ENCODE data around the gene DCTD. TPM values are rescaled to one million over a fixed set of nuclear protein-coding genes. Genes with fewer than 3 reads are reported as not detected.

Gene DCTD
- total and polyA plus RNA-seq, 7 donors: 33.3 to 54.9 (median 38.2) TPM

GRCh38 chr4:182873289-182873688 lies 43.9 kb downstream of the DCTD start:
- DNase-seq: peak; percentile 19
- Histone ChIP-seq H3K4me3 (no peak overlapping the region), H3K36me3 (no peaks in the 10 kb centered on the region), H3K27me3 (no peaks in the 10 kb centered on the region), H3K27ac (no peak overlapping the region), H3K9me3 (no peaks in the 10 kb centered on the region), H3K4me1 (no peaks in the 10 kb centered on the region)
- WGBS, 2 donors: 97% methylated on average over 15 of the region's 15 CpGs
- TF ChIP-seq, protein P1, sequence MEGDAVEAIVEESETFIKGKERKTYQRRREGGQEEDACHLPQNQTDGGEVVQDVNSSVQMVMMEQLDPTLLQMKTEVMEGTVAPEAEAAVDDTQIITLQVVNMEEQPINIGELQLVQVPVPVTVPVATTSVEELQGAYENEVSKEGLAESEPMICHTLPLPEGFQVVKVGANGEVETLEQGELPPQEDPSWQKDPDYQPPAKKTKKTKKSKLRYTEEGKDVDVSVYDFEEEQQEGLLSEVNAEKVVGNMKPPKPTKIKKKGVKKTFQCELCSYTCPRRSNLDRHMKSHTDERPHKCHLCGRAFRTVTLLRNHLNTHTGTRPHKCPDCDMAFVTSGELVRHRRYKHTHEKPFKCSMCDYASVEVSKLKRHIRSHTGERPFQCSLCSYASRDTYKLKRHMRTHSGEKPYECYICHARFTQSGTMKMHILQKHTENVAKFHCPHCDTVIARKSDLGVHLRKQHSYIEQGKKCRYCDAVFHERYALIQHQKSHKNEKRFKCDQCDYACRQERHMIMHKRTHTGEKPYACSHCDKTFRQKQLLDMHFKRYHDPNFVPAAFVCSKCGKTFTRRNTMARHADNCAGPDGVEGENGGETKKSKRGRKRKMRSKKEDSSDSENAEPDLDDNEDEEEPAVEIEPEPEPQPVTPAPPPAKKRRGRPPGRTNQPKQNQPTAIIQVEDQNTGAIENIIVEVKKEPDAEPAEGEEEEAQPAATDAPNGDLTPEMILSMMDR (IDR thresholded peaks at IDR 0.05): no peak
- no peak for TF ChIP-seq POLR2AphosphoS5 (IDR thresholded peaks at IDR 0.05)
- TF ChIP-seq POLR2A (IDR thresholded peaks at IDR 0.05): no peak
- TF ChIP-seq EP300 (IDR thresholded peaks at IDR 0.05): no peak
- intact Hi-C loops (cut with DNase I): no loop called here

DNA sequence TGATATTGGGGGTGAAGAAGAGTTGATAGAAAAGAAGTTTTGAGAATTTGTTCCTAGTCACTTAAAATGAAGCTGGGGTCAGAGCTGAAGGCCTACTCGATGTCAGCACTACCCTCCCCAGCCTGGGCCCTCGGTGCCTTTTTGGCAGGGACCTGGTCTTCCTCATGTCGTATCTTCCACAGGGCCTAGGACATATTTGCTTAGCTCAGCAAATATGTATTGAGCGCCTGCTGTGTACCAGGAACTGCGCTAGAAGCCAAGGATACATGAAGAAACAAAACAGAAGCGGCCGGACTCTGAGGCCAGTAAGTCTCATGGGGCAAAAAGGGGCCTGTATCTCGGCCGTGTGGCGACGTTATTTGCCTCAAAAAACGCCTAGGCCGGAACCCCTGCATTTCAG lies 44.3 kb downstream of the DCTD start:
- Histone ChIP-seq H3K9me3 (no peaks in the 10 kb centered on the region), H3K27me3 (no peaks in the 10 kb centered on the region)
- 92 to 94% methylated on average over 13 of the region's 13 CpGs for WGBS, 2 donors

DNA sequence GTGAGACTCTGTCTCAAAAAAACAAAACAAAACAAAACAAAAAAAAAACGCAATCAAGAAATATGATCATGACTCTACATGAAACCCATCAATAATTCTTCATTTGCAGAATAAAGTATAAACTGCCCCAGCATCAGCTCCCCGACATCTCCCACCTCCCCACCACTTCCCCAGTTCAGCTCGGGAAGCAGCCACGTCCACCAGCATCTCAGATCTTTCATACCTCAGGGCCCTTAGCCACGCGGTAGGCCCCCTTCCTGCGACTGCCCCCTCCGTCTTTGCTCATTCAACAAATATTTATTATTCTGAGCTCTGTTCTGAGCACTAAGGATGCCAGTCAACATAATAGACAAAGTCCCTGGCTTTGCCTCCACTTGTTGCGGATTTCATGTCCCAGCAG lies 45.6 kb downstream of the DCTD start:
- no peaks in the 10 kb centered on the region for H3K36me3 ChIP-seq
- no peak overlapping the region for H3K27ac ChIP-seq
- no peaks in the 10 kb centered on the region for H3K27me3 ChIP-seq
- no peak overlapping the region for H3K4me3 ChIP-seq
- no peak for TF ChIP-seq POLR2A (IDR thresholded peaks at IDR 0.05)
- TF ChIP-seq, protein P1 (IDR thresholded peaks at IDR 0.05): no peak
- no peak for TF ChIP-seq POLR2AphosphoS5 (IDR thresholded peaks at IDR 0.05)
- TF ChIP-seq EP300 (IDR thresholded peaks at IDR 0.05): no peak
- WGBS, 2 donors: 83 to 84% methylated on average over 9 of the region's 9 CpGs
- DNase-seq: no peak
- H3K4me1 ChIP-seq: no peaks in the 10 kb centered on the region
- intact Hi-C loops (cut with DNase I): no loop called here
- H3K9me3 ChIP-seq: no peaks in the 10 kb centered on the region

More for the DNA sequence above, 44.3 kb downstream of the DCTD start:
- no peaks in the 10 kb centered on the region for H3K4me1 ChIP-seq
- H3K27ac ChIP-seq: no peak overlapping the region
- no peaks in the 10 kb centered on the region for H3K36me3 ChIP-seq
- no peak overlapping the region for H3K4me3 ChIP-seq
- peak; percentile 15 for DNase-seq
- no peak for TF ChIP-seq POLR2A (IDR thresholded peaks at IDR 0.05)
- TF ChIP-seq, protein P1 (IDR thresholded peaks at IDR 0.05): no peak
- TF ChIP-seq POLR2AphosphoS5 (IDR thresholded peaks at IDR 0.05): no peak
- TF ChIP-seq EP300 (IDR thresholded peaks at IDR 0.05): no peak
- intact Hi-C loops (cut with DNase I): no loop called here

DNA sequence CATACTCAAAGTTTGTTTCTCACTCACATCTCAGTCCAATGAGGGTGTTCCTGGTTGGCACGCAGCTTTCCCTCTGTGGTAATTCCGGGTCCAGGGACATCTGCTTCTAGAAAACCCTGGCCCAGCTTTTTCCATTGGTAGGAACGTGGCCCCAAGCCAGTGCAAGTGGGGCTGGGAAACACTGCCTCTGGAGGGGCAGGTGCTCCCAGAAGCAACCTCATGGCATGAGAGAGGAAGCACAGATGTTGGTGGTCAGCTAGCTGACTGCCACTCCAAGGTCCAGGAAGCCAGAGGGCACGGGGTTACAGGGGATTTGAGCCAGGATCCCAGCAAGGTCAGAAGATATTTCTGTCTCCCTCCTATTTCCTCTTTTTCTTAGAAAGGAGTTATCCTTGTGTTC lies 47.5 kb downstream of the DCTD start:
- Histone ChIP-seq H3K27me3 (no peaks in the 10 kb centered on the region), H3K9me3 (no peaks in the 10 kb centered on the region), H3K4me1 (no peaks in the 10 kb centered on the region), H3K27ac (no peak overlapping the region), H3K36me3 (no peaks in the 10 kb centered on the region), H3K4me3 (no peak overlapping the region)
- intact Hi-C loops (cut with DNase I): no loop called here
- DNase-seq: no peak
- WGBS, 2 donors: 81 to 87% methylated on average over 4 of the region's 4 CpGs
- TF ChIP-seq POLR2AphosphoS5 (IDR thresholded peaks at IDR 0.05) (no peak), EP300 (IDR thresholded peaks at IDR 0.05) (no peak), POLR2A (IDR thresholded peaks at IDR 0.05) (no peak)
- TF ChIP-seq, protein P1 (IDR thresholded peaks at IDR 0.05): no peak

DNA sequence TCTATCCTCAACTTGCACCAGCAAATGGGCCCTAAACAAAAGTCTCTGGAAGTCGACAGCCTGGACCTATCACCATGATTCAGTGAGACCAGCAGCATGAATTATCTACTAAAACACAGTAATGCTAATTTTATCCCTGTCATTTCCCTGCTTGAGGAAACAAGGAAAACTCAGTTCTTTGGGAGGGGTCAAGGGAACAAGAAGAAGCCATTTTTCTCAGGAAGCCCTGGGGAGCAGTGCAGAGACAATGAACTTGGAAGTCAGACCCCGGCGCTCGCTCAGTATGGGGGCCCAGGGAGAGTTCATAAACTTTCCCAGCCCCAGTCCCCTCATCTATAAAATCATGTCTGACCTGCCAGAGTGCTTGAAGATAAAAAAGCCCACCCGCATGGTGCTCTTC lies 50.4 kb downstream of the DCTD start:
- no peak overlapping the region for H3K4me3 ChIP-seq
- no peak overlapping the region for H3K27ac ChIP-seq
- DNase-seq: no peak
- H3K36me3 ChIP-seq: no peaks in the 10 kb centered on the region
- H3K9me3 ChIP-seq: no peaks in the 10 kb centered on the region
- no peaks in the 10 kb centered on the region for H3K27me3 ChIP-seq
- TF ChIP-seq EP300 (IDR thresholded peaks at IDR 0.05) (no peak), POLR2A (IDR thresholded peaks at IDR 0.05) (no peak), POLR2AphosphoS5 (IDR thresholded peaks at IDR 0.05) (no peak)
- TF ChIP-seq, protein P1 (IDR thresholded peaks at IDR 0.05): no peak
- no peaks in the 10 kb centered on the region for H3K4me1 ChIP-seq
- intact Hi-C loops (cut with DNase I): no loop called here
- WGBS, 2 donors: 80 to 84% methylated on average over 5 of the region's 5 CpGs
